SK-N-SH (cell line): ENCODE measurements around the gene PPT2. TPM values are rescaled to one million over a fixed set of nuclear protein-coding genes. Genes with fewer than 3 reads are reported as not detected.

Experiments
- CTCF ChIA-PET: fragments of 300-600, 350-600 bp; formaldehyde crosslinking; extraction: SDS; loops from one replicate; lab custom pipeline; 2021; lab: Yijun Ruan, JAX
- POLR2A ChIA-PET: fragments of 350-600 bp; sonication (Branson Sonifier 250); formaldehyde crosslinking; extraction: SDS; loops from one replicate; lab custom pipeline; 2020; ENCODE audit warnings: antibody characterized with exemption, inconsistent platforms; lab: Yijun Ruan, JAX
- DNase-seq: peaks from one replicate; pipeline ENCODE4 v3.0.0; 2012
- H2AFZ ChIP-seq: fragments of 200-600 bp; sonication (generic); 2 replicates; pipeline ENCODE4 v1.8.1; 2016; ENCODE audit warnings: antibody characterized with exemption, mild to moderate bottlenecking, low read depth
- H3F3A ChIP-seq: fragments of 200-600 bp; sonication (generic); replicated peaks from 2 replicates; pipeline ENCODE3; 2016; ENCODE audit warnings: antibody characterized with exemption, mild to moderate bottlenecking; ENCODE audit not compliant: insufficient read depth
- H3K27ac ChIP-seq, 2 experiments: fragments of 200-500 bp in 1 of 2; fragments of 200-600 bp in 1 of 2; sonication (Bioruptor generic) in 1 of 2; sonication (generic), shearing (Covaris generic) in 1 of 2; 2 replicates each; pipeline versions ENCODE4 v1.5.1 to v1.6.1; 2014 to 2016; ENCODE audit warnings: low read depth in 2 of 2, inconsistent platforms in 1 of 2, low read length in 1 of 2, mild to moderate bottlenecking in 1 of 2, mixed read lengths in 1 of 2
- H3K27me3 ChIP-seq: fragments of 200-600 bp; sonication (generic), shearing (Covaris generic); 2 replicates; pipeline ENCODE4 v1.6.1; 2016; ENCODE audit warnings: mixed run types; ENCODE audit not compliant: insufficient read depth
- H3K36me3 ChIP-seq, 2 experiments: fragments of 200-500 bp in 1 of 2; fragments of 200-600 bp in 1 of 2; sonication (Bioruptor generic) in 1 of 2; sonication (generic) in 1 of 2; replicated peaks in 1 of 2; 2 replicates each; pipeline versions ENCODE3 to v1.5.1; 2014 to 2016; ENCODE audit warnings: low read length in 1 of 2, mild to moderate bottlenecking in 1 of 2; ENCODE audit not compliant: insufficient read depth in 2 of 2, control insufficient read depth in 1 of 2
- H3K4me1 ChIP-seq, 2 experiments: fragments of 200-500 bp in 1 of 2; fragments of 200-600 bp in 1 of 2; sonication (Bioruptor generic) in 1 of 2; sonication (generic), shearing (Covaris generic) in 1 of 2; 2 replicates each; pipeline versions ENCODE4 v1.5.1 to v1.6.1; 2014 to 2016; ENCODE audit warnings: low read depth in 1 of 2, low read length in 1 of 2, mixed run types in 1 of 2; ENCODE audit not compliant: insufficient read depth in 2 of 2, control insufficient read depth in 1 of 2
- H3K4me2 ChIP-seq: fragments of 200-600 bp; sonication (generic), shearing (Covaris generic); 2 replicates; pipeline ENCODE4 v1.6.1; 2017; ENCODE audit warnings: mixed run types
- H3K4me3 ChIP-seq, 2 experiments: fragments of 200-500 bp in 1 of 2; fragments of 200-600 bp in 1 of 2; sonication (Bioruptor generic) in 1 of 2; sonication (generic), shearing (Covaris generic) in 1 of 2; 2 replicates each; pipeline versions ENCODE4 v1.5.1 to v1.8.1; 2014 to 2016; ENCODE audit warnings: low read depth in 2 of 2, inconsistent platforms in 1 of 2, low read length in 1 of 2, mild to moderate bottlenecking in 1 of 2, mixed read lengths in 1 of 2, moderate library complexity in 1 of 2
- H3K79me2 ChIP-seq: fragments of 200-600 bp; sonication (generic); 2 replicates; pipeline ENCODE4 v1.8.1; 2017; ENCODE audit warnings: mild to moderate bottlenecking; ENCODE audit not compliant: insufficient read depth
- H3K9ac ChIP-seq: fragments of 200-600 bp; sonication (generic); 2 replicates; pipeline ENCODE4 v1.6.1; 2017; ENCODE audit warnings: mixed run types
- H3K9me2 ChIP-seq: fragments of 200-600 bp; sonication (generic); 2 replicates; pipeline ENCODE4 v1.6.1; 2017; ENCODE audit warnings: mixed run types
- H3K9me3 ChIP-seq: fragments of 200-600 bp; sonication (generic); 2 replicates; pipeline ENCODE4 v1.6.1; 2017; ENCODE audit warnings: mixed run types, mild to moderate bottlenecking, moderate library complexity
- H4K20me1 ChIP-seq: fragments of 200-600 bp; sonication (generic); 2 replicates; pipeline ENCODE4 v1.6.1; 2017; ENCODE audit warnings: mild to moderate bottlenecking, mixed run types; ENCODE audit not compliant: insufficient read depth
- CHD2 ChIP-seq: fragments of 150-350 bp; IDR thresholded peaks from 2 replicates; pipeline ENCODE4 v1.6.1; 2018; ENCODE audit warnings: low read length; ENCODE audit not compliant: partially characterized antibody
- EP300 ChIP-seq, 2 experiments: IDR thresholded peaks; 2 replicates each; pipeline versions ENCODE4 v1.4.0 to v1.6.1; 2012; ENCODE audit warnings: borderline replicate concordance in 1 of 2, low read depth in 1 of 2, low read length in 1 of 2
- FOSL2 ChIP-seq: IDR thresholded peaks from 2 replicates; pipeline ENCODE4 v1.4.0; 2012; ENCODE audit warnings: low read depth, mild to moderate bottlenecking, moderate library complexity, borderline replicate concordance
- FOXM1 ChIP-seq: IDR thresholded peaks from 2 replicates; pipeline ENCODE4 v1.4.0; 2012; ENCODE audit warnings: low read depth, mild to moderate bottlenecking
- NFIC ChIP-seq: IDR thresholded peaks from 2 replicates; pipeline ENCODE4 v1.4.0; 2012; ENCODE audit warnings: borderline replicate concordance
- POLR2AphosphoS5 ChIP-seq: IDR thresholded peaks from 2 replicates; pipeline ENCODE4 v1.6.1; 2012; ENCODE audit warnings: low read depth, low read length
- RAD21 ChIP-seq: IDR thresholded peaks from 2 replicates; pipeline ENCODE4 v1.6.1; 2012; ENCODE audit warnings: mild to moderate bottlenecking, low read length
- SMC3 ChIP-seq: IDR thresholded peaks from 2 replicates; pipeline ENCODE4 v1.6.1; 2012; ENCODE audit warnings: low read depth, low read length, improper control_type of control experiment
- TAF1 ChIP-seq: IDR thresholded peaks from 2 replicates; pipeline ENCODE4 v1.6.1; 2012; ENCODE audit warnings: low read depth, mild to moderate bottlenecking, low read length, moderate library complexity, borderline replicate concordance
- WGBS: methylation state at CpG from one replicate; pipeline ENCODE4 v1.1.6; 2017; ENCODE audit warnings: low lambda C conversion rate; 5-methylcytosine and 5-hydroxymethylcytosine counted together
- polyA plus RNA-seq, 3 experiments: library from polyadenylated mRNA; depleted of rRNA; stranded (reverse); fragments of >200 nt; gene quantifications; 2 replicates each; pipeline ENCODE4 v1.2.3, GENCODE V29; 2012
- TF ChIP-seq, protein P1 (sequence below): fragments of 150-350 bp; IDR thresholded peaks from 2 replicates; pipeline ENCODE4 v1.6.1; 2016; ENCODE audit warnings: mild to moderate bottlenecking, low read depth, low read length
- TF ChIP-seq, protein P2 (sequence below): IDR thresholded peaks from 2 replicates; pipeline ENCODE4 v1.4.0; 2012; ENCODE audit warnings: low read depth

The PPT2 gene
- polyA plus RNA-seq, 1 of the 3 experiments (the other 2 are of a cell fraction), result 32.7 TPM

DNA sequence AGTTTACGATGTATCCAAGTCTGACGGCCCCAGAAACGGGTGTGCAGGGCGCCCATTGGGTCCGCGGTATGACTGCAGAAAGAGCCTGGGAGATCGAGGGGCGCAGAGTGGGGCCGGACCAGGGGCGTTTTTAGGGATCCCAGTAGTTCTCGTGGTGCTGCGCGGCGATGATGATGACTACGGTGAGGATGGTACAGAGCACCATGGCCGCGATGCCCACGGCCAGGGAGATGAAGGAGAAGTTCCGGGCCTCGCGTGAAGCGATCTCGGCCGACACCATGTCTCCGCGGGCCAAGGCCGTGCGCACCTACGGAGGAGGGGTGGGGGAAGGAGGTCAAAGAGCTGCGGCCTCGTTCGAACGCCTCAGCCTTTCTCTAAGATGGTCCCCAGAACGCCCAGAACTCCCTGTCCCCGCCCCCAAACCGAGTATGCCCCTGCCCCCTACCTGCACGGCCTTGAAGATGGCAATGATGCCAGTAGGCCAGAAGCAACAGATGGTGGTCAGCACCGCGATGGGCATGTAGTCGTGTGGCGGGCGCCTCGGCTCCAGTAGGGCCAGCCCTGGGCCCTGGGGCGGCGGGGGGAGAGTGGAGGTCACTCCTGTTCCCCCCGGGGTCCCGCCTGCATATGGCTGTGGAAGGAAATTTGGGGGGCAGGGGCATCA, 4.7 kb upstream of the PPT2 start:
- Histone ChIP-seq H3K9ac (no peak overlapping the region), H3K4me1 (peaks cover 13 to 21% of the 10 kb centered on the region in 2 experiments; a peak in 3 of 4 replicates), H3K27me3 (no peaks in the 10 kb centered on the region), H2AFZ (no peak overlapping the region), H3K27ac (no peak overlapping the region), H3K4me2 (no peak overlapping the region), H3F3A (peaks cover 4% of the 10 kb centered on the region), H4K20me1 (no peaks in the 10 kb centered on the region), H3K36me3 (no peaks in the 10 kb centered on the region), H3K9me3 (no peaks in the 10 kb centered on the region), H3K79me2 (peaks cover 1% of the 10 kb centered on the region; the same call in 1 of the 2 replicates), H3K4me3 (no peak overlapping the region), H3K9me2 (no peaks in the 10 kb centered on the region)
- ChIA-PET POLR2A (no interaction called here), CTCF (interaction anchor here (0.6 kb wide), 1 partner anchor 59 kb away, joined by 3 read pairs; no protein-coding TSS in a partner anchor)
- TF ChIP-seq EP300 (IDR thresholded peaks at IDR 0.05; ENCODE audit: borderline replicate concordance in 1 of 2, low read depth in 1 of 2, low read length in 1 of 2) (no peak), FOSL2 (no peak), FOXM1 (no peak), POLR2AphosphoS5 (no peak), SMC3 (no peak)
- TF ChIP-seq, protein P1, sequence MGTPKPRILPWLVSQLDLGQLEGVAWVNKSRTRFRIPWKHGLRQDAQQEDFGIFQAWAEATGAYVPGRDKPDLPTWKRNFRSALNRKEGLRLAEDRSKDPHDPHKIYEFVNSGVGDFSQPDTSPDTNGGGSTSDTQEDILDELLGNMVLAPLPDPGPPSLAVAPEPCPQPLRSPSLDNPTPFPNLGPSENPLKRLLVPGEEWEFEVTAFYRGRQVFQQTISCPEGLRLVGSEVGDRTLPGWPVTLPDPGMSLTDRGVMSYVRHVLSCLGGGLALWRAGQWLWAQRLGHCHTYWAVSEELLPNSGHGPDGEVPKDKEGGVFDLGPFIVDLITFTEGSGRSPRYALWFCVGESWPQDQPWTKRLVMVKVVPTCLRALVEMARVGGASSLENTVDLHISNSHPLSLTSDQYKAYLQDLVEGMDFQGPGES, result no peak
- TF ChIP-seq, protein P2, sequence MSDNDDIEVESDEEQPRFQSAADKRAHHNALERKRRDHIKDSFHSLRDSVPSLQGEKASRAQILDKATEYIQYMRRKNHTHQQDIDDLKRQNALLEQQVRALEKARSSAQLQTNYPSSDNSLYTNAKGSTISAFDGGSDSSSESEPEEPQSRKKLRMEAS, result no peak
- no peak for DNase-seq
- WGBS, result 90% methylated on average over 41 of the region's 47 CpGs

DNA sequence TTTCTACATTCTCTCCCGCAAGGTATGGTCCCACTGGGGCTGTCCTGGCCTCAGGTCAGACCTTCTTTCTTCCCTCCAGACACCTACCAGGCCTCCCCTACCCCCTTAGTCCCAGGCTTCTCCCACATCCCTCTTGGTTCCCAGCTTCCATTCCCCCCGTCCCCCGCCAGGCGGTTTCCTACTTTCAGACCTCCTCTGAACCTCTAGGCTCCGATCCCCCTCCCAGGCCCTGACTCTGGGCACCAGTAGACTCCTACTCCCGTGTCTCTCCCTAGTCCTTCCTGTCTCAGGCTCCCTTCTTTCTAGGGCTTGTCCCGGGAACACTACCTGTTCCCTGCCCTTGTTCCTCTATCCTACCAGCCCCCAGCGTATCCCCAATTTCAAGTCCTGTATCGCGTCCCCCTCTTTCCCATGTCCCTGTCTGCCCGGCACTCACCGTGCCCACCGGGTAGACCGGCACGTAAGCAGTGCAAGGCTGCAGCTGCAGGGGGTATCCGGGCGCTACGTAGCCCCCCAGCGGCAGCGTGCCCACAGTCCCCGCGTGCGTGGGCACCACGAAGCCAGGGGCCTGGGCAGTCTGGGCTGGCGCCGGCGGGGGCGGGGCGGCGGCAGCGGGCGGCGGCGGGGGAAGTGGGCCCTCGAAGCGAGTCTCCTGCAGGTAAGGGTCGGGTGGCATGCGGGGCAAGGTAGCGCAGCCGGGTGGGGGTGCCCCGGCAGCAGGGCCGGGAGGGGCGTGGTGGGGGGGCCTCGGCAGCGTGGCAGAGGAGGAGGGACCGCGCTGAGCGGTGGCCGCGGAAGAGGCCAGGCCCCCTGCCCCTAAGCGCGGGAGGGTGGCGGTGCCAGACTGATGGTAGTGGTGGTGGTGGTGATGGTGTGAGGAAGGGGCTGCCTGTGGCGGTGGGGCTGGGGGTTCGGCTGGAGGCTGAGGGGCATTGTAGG, 3.7 kb upstream of the PPT2 start:
- Histone ChIP-seq H2AFZ (no peak overlapping the region), H3K79me2 (peaks cover 11% of the 10 kb centered on the region), H3K27me3 (no peaks in the 10 kb centered on the region), H3F3A (peaks cover 4% of the 10 kb centered on the region), H3K27ac (no peak overlapping the region), H4K20me1 (no peaks in the 10 kb centered on the region), H3K9me2 (no peaks in the 10 kb centered on the region), H3K4me1 (peaks cover 13 to 27% of the 10 kb centered on the region in 2 experiments; a peak in 3 of 4 replicates), H3K4me2 (no peak overlapping the region), H3K9ac (no peak overlapping the region), H3K36me3 (no peaks in the 10 kb centered on the region), H3K4me3 (no peak overlapping the region), H3K9me3 (no peaks in the 10 kb centered on the region)
- ChIA-PET POLR2A (no interaction called here), CTCF (no interaction called here)
- DNase-seq, result no peak
- TF ChIP-seq TAF1 (no peak), RAD21 (no peak), FOXM1 (no peak), CHD2 (no peak), FOSL2 (no peak), NFIC (no peak)
- TF ChIP-seq, protein P2, result no peak
- TF ChIP-seq, protein P1, result no peak
- WGBS, result 91% methylated on average over 51 of the region's 55 CpGs
